IMR-90 (cell line): ENCODE data around the gene AQP4. TPM values are rescaled to one million over a fixed set of nuclear protein-coding genes. Genes with fewer than 3 reads are reported as not detected.

Experiments
- ATAC-seq: fragments of 200-7000 bp; cut with Tn5 transposase; 2 replicates; pipeline ENCODE4 v1.9.1; 2020; ENCODE audit warnings: low read depth, mild to moderate bottlenecking, moderate library complexity
- BruUV-seq: library from RNA; stranded (reverse); fragments of 400-500 nt; replicated peaks from 2 replicates; lab custom pipeline; 2021; lab: Mats Ljungman, UMichigan
- CTCF ChIA-PET: fragments of 300-600 bp; formaldehyde crosslinking; extraction: SDS; loops from one replicate; lab custom pipeline; 2021; ENCODE audit warnings: antibody characterized with exemption; lab: Yijun Ruan, JAX
- POLR2A ChIA-PET: fragments of 300-600 bp; sonication (Branson Sonifier 250); formaldehyde crosslinking; loops from one replicate; lab custom pipeline; 2022; ENCODE audit warnings: antibody characterized with exemption; ENCODE audit not compliant: unreplicated experiment; lab: Charles Lee
- DNase-seq: peaks from one replicate; pipeline ENCODE4 v3.0.0; 2013
- H2AFZ ChIP-seq: replicated peaks from 2 replicates; pipeline ENCODE3; 2013; ENCODE audit warnings: low read length, mild to moderate bottlenecking; ENCODE audit not compliant: poor library complexity
- H2AK5ac ChIP-seq: 2 replicates; pipeline ENCODE4 v1.6.1; 2013; ENCODE audit warnings: low read depth, low read length, inconsistent platforms
- H2AK9ac ChIP-seq: replicated peaks from 2 replicates; pipeline ENCODE3; 2013; ENCODE audit warnings: mild to moderate bottlenecking, low read depth, low read length, moderate library complexity; ENCODE audit not compliant: poor library complexity
- H2BK120ac ChIP-seq: 2 replicates; pipeline ENCODE4 v1.6.1; 2013; ENCODE audit warnings: low read depth, low read length, inconsistent platforms
- H2BK15ac ChIP-seq: 3 replicates; pipeline ENCODE4 v1.6.1; 2013; ENCODE audit warnings: low read depth, low read length, inconsistent platforms
- H2BK20ac ChIP-seq: 2 replicates; pipeline ENCODE4 v1.6.1; 2013; ENCODE audit warnings: low read depth, mild to moderate bottlenecking, inconsistent platforms, low read length, moderate library complexity
- H2BK5ac ChIP-seq: 2 replicates; pipeline ENCODE4 v1.6.1; 2013; ENCODE audit warnings: mild to moderate bottlenecking, low read depth, low read length, inconsistent platforms; ENCODE audit not compliant: poor library complexity, severe bottlenecking
- H3K14ac ChIP-seq: replicated peaks from 2 replicates; pipeline ENCODE4 v1.6.1; 2013; ENCODE audit warnings: low read depth, low read length, inconsistent platforms
- H3K18ac ChIP-seq: 2 replicates; pipeline ENCODE4 v1.6.1; 2013; ENCODE audit warnings: low read depth, low read length, control low read depth
- H3K23ac ChIP-seq: 2 replicates; pipeline ENCODE4 v1.6.1; 2013; ENCODE audit warnings: low read depth, low read length, inconsistent platforms
- H3K27ac ChIP-seq: 2 replicates; pipeline ENCODE4 v1.5.1; 2013; ENCODE audit warnings: mild to moderate bottlenecking, control low read depth, low read length; ENCODE audit not compliant: insufficient read depth
- H3K27me3 ChIP-seq: 2 replicates; pipeline ENCODE4 v1.6.1; 2013; ENCODE audit warnings: low read length; ENCODE audit not compliant: control insufficient read depth, insufficient read depth
- H3K36me3 ChIP-seq: 2 replicates; pipeline ENCODE4 v1.6.1; 2013; ENCODE audit warnings: low read length, mixed read lengths; ENCODE audit not compliant: control insufficient read depth, insufficient read depth
- H3K4ac ChIP-seq: 2 replicates; pipeline ENCODE4 v1.6.1; 2013; ENCODE audit warnings: low read depth, low read length, inconsistent platforms
- H3K4me1 ChIP-seq: 2 replicates; pipeline ENCODE4 v1.6.1; 2013; ENCODE audit warnings: low read length, mixed read lengths; ENCODE audit not compliant: control insufficient read depth, insufficient read depth
- H3K4me2 ChIP-seq: 2 replicates; pipeline ENCODE4 v1.6.1; 2013; ENCODE audit warnings: low read depth, mild to moderate bottlenecking, control low read depth, low read length, moderate library complexity
- H3K4me3 ChIP-seq: 2 replicates; pipeline ENCODE4 v1.5.1; 2013; ENCODE audit warnings: low read depth, mild to moderate bottlenecking, control low read depth, low read length, moderate library complexity; ENCODE audit not compliant: insufficient read depth
- H3K56ac ChIP-seq: 2 replicates; pipeline ENCODE4 v1.6.1; 2013; ENCODE audit warnings: low read length, inconsistent platforms; ENCODE audit not compliant: insufficient read depth; ENCODE audit errors: extremely low read depth
- H3K79me1 ChIP-seq, 2 experiments: 2 replicates each; pipeline ENCODE4 v1.6.1; 2013; ENCODE audit warnings: low read length in 2 of 2, inconsistent platforms in 1 of 2, low read depth in 1 of 2
- H3K9ac ChIP-seq: 2 replicates; pipeline ENCODE4 v1.6.1; 2013; ENCODE audit warnings: low read depth, low read length, control low read depth
- H3K9me1 ChIP-seq: 2 replicates; pipeline ENCODE4 v1.6.1; 2013; ENCODE audit warnings: low read length, inconsistent platforms; ENCODE audit not compliant: insufficient read depth
- H3K9me3 ChIP-seq: 2 replicates; pipeline ENCODE4 v1.6.1; 2013; ENCODE audit warnings: low read length; ENCODE audit not compliant: control insufficient read depth, insufficient read depth
- H4K20me1 ChIP-seq: 2 replicates; pipeline ENCODE4 v1.6.1; 2013; ENCODE audit warnings: low read length, inconsistent platforms; ENCODE audit not compliant: insufficient read depth
- H4K5ac ChIP-seq: 2 replicates; pipeline ENCODE4 v1.6.1; 2013; ENCODE audit warnings: mild to moderate bottlenecking, low read depth, low read length, control low read depth
- H4K8ac ChIP-seq, 2 experiments: 2 replicates each; pipeline ENCODE4 v1.6.1; 2013; ENCODE audit warnings: low read depth in 2 of 2, low read length in 2 of 2, control low read depth in 1 of 2, inconsistent platforms in 1 of 2
- H4K91ac ChIP-seq: 2 replicates; pipeline ENCODE4 v1.6.1; 2013; ENCODE audit warnings: low read depth, low read length, inconsistent platforms; ENCODE audit not compliant: insufficient read depth
- BHLHE40 ChIP-seq: fragments of 150-350 bp; IDR thresholded peaks from 2 replicates; pipeline ENCODE4 v1.6.1; 2016; ENCODE audit warnings: mild to moderate bottlenecking, low read depth, low read length
- CHD1 ChIP-seq: IDR thresholded peaks from 2 replicates; pipeline ENCODE4 v1.6.1; 2012; ENCODE audit warnings: low read depth, low read length, improper control_type of control experiment
- FOS ChIP-seq: fragments of 150-350 bp; IDR thresholded peaks from 2 replicates; pipeline ENCODE4 v1.6.1; 2016; ENCODE audit warnings: low read depth, low read length
- MAFK ChIP-seq: IDR thresholded peaks from 2 replicates; pipeline ENCODE4 v1.6.1; 2012; ENCODE audit warnings: low read depth, low read length, improper control_type of control experiment
- MXI1 ChIP-seq: IDR thresholded peaks from 2 replicates; pipeline ENCODE4 v1.6.1; 2012; ENCODE audit warnings: low read depth, mild to moderate bottlenecking, low read length, moderate library complexity, borderline replicate concordance
- NFE2L2 ChIP-seq: fragments of 150-350 bp; IDR thresholded peaks from 2 replicates; pipeline ENCODE4 v1.6.1; 2016; ENCODE audit warnings: low read depth, mild to moderate bottlenecking, low read length
- RCOR1 ChIP-seq: IDR thresholded peaks from 2 replicates; pipeline ENCODE4 v1.6.1; 2012; ENCODE audit warnings: mild to moderate bottlenecking, low read length, improper control_type of control experiment; ENCODE audit not compliant: insufficient replicate concordance
- SMC3 ChIP-seq: fragments of 150-350 bp; IDR thresholded peaks from 2 replicates; pipeline ENCODE4 v1.6.1; 2016; ENCODE audit warnings: low read depth, mild to moderate bottlenecking, antibody characterized with exemption, low read length, moderate library complexity
- WGBS, 2 experiments: methylation state at CpG; one replicate each; pipeline versions ENCODE4 v1.1.5 to v1.1.7; 2013; ENCODE audit warnings: missing lambda C conversion rate in 2 of 2; ENCODE audit not compliant: insufficient read length in 1 of 2; ENCODE audit errors: extremely low coverage in 2 of 2; 5-methylcytosine and 5-hydroxymethylcytosine counted together
- dilution Hi-C: fragments of 300-500 bp; cut with HindIII; formaldehyde crosslinking; loops from one replicate; pipeline ENCODE4 v1.14.3; 2018; ENCODE audit warnings: low sequenced_read_pairs; ENCODE audit not compliant: unreplicated experiment
- in situ Hi-C: fragments of 300-500 bp; cut with MboI; formaldehyde crosslinking; loops from 3 replicates; pipeline ENCODE4 v1.14.3; 2019; ENCODE audit warnings: low sequenced_read_pairs, inconsistent platforms, mixed read lengths
- intact Hi-C: fragments of 100-400 bp; cut with micrococcal nuclease; formaldehyde crosslinking; loops from 2 replicates; pipeline ENCODE4 v1.10.0; 2022
- polyA plus RNA-seq, 3 experiments: library from polyadenylated mRNA; depleted of rRNA; stranded (reverse); fragments of >200 nt; gene quantifications; 2 replicates each; pipeline ENCODE4 v1.2.3, GENCODE V29; 2012; ENCODE audit warnings: low replicate concordance in 1 of 3
- total RNA-seq: library from RNA; depleted of rRNA; stranded (reverse); fragments of >200 nt; gene quantifications from 2 replicates; pipeline ENCODE4 v1.2.3, GENCODE V29; 2012
- TF ChIP-seq, protein P1 (sequence below): fragments of 150-350 bp; IDR thresholded peaks from 2 replicates; pipeline ENCODE4 v1.6.1; 2017; ENCODE audit warnings: mild to moderate bottlenecking, antibody characterized with exemption, low read length, low read depth
- TF ChIP-seq, protein P2 (sequence below): fragments of 150-350 bp; IDR thresholded peaks from 2 replicates; pipeline ENCODE4 v1.6.1; 2016; ENCODE audit warnings: low read depth, mild to moderate bottlenecking, low read length, moderate library complexity, borderline replicate concordance

The AQP4 gene
- total and polyA plus RNA-seq, 2 of the 4 experiments (the other 2 are of a cell fraction) = not detected

DNA sequence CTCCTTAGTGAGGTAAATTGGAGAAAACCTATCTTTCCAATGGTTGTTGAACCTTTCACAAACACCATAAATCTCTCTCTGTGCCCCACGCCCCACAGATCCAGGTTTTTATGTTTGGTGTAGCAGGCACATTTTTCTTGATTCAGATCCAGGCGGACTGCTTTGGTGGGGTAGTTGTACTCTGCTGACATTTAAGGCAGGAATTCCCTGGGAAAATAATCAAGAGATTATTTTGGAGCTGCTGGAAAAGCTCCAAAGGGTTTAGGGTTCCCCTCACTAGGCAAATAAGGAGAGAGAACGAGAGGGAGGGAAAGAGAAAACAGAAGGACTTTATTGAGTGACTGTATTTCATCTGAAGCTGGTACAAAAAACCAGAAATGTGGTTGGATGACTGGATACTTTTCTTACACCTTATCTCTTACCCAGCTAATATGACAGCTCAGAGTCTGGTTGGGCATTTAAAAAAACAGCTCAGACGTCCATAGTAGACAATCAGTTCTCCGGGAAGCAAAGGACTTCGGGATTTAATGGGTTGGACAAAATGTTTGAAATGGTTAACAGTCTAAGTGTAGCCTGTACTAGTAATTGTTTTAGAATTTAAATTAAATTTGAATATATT is 3.6 kb upstream of the AQP4 start:
- BruUV-seq = no TSS peak

More for the DNA sequence above, 3.6 kb upstream of the AQP4 start:
- Histone ChIP-seq H4K8ac (no peak overlapping the region), H2AFZ (no peak overlapping the region), H2BK20ac (no peak overlapping the region), H4K5ac (no peak overlapping the region), H2BK15ac (no peak overlapping the region), H3K4me1 (no peaks in the 10 kb centered on the region), H4K20me1 (no peaks in the 10 kb centered on the region), H3K79me1 (no peaks in the 10 kb centered on the region), H3K9me3 (no peaks in the 10 kb centered on the region; the same call in 1 of the 2 replicates), H2AK9ac (no peak overlapping the region), H3K36me3 (no peaks in the 10 kb centered on the region), H3K9me1 (no peaks in the 10 kb centered on the region), H3K4ac (no peak overlapping the region), H3K56ac (no peak overlapping the region), H3K27me3 (no peaks in the 10 kb centered on the region), H3K18ac (no peak overlapping the region), H2AK5ac (no peak overlapping the region), H3K9ac (no peak overlapping the region), H2BK120ac (no peak overlapping the region), H3K27ac (no peak overlapping the region), H4K91ac (no peak overlapping the region), H3K4me2 (no peak overlapping the region), H3K4me3 (no peak overlapping the region), H3K14ac (no peak overlapping the region), H2BK5ac (no peak overlapping the region), H3K23ac (no peak overlapping the region)
- POLR2A ChIA-PET = no interaction called here
- TF ChIP-seq FOS = no peak
- TF ChIP-seq, protein P1, sequence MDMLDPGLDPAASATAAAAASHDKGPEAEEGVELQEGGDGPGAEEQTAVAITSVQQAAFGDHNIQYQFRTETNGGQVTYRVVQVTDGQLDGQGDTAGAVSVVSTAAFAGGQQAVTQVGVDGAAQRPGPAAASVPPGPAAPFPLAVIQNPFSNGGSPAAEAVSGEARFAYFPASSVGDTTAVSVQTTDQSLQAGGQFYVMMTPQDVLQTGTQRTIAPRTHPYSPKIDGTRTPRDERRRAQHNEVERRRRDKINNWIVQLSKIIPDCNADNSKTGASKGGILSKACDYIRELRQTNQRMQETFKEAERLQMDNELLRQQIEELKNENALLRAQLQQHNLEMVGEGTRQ = no peak
- TF ChIP-seq, protein P2, sequence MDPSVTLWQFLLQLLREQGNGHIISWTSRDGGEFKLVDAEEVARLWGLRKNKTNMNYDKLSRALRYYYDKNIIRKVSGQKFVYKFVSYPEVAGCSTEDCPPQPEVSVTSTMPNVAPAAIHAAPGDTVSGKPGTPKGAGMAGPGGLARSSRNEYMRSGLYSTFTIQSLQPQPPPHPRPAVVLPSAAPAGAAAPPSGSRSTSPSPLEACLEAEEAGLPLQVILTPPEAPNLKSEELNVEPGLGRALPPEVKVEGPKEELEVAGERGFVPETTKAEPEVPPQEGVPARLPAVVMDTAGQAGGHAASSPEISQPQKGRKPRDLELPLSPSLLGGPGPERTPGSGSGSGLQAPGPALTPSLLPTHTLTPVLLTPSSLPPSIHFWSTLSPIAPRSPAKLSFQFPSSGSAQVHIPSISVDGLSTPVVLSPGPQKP = no peak
- no peak for TF ChIP-seq SMC3
- no peak for TF ChIP-seq MXI1
- TF ChIP-seq CHD1 = no peak
- TF ChIP-seq BHLHE40 = no peak
- TF ChIP-seq MAFK = no peak
- TF ChIP-seq RCOR1 = no peak
- TF ChIP-seq NFE2L2 = no peak
- DNase-seq (no peak), ATAC-seq (no peak)
- intact Hi-C loops (no loop called here), in situ Hi-C loops (no loop called here), dilution Hi-C loops (no loop called here)
- CTCF ChIA-PET = no interaction called here
- no CpG with 5 or more reads among the region's 6 CpGs for WGBS, 2 experiments
